Measurements from ENCODE around the gene TIPRL. TPM values are rescaled to one million over a fixed set of nuclear protein-coding genes. Genes with fewer than 3 reads are reported as not detected.
A peak's percentile ranks its signal among the peaks of the same experiment; 100 is the strongest.

TIPRL gene
- total and polyA plus RNA-seq, 2 of the 8 experiments (the other 6 are each of a cell fraction or from before 2014, with no cell fraction given): 8.1 to 27.4 TPM

- Histone ChIP-seq H3K79me1 (ENCODE audit: low read depth, low read length) (no peaks in the 10 kb centered on the region), H2BK20ac (ENCODE audit: low read length) (no peak overlapping the region), H4K5ac (ENCODE audit: insufficient read length, low read depth, low read length) (no peak overlapping the region), H3K14ac (ENCODE audit: insufficient read length) (no peak overlapping the region), H3K9ac (replicated peaks in 1 of 4; ENCODE audit: extremely low read depth in 1 of 4, low read depth in 3 of 4, low read length in 3 of 4) (no peak overlapping the region), H3K23me2 (ENCODE audit: low read depth, low read length) (no peaks in the 10 kb centered on the region), H2AFZ (ENCODE audit: low read length) (no peak overlapping the region), H2BK15ac (ENCODE audit: low read length) (no peak overlapping the region), H3K56ac (replicated peaks; ENCODE audit: insufficient read length, low read depth, low read length) (no peak overlapping the region), H3K23ac (ENCODE audit: insufficient read length) (no peak overlapping the region), H3K9me3 (ENCODE audit: insufficient read depth in 2 of 2, low read depth in 1 of 2, low read length in 1 of 2) (no peaks in the 10 kb centered on the region), H3K18ac (ENCODE audit: extremely low read depth, low read length) (no peak overlapping the region), H3K27ac (ENCODE audit: low read depth, low read length) (no peak overlapping the region), H4K91ac (replicated peaks; ENCODE audit: insufficient read length, low read length) (no peak overlapping the region), H2AK5ac (ENCODE audit: low read depth, low read length) (no peak overlapping the region), H3K79me2 (ENCODE audit: control insufficient read depth in 1 of 2, insufficient read depth in 2 of 2, low read length in 2 of 2) (no peaks in the 10 kb centered on the region), H3K36me3 (ENCODE audit: control insufficient read depth in 2 of 4, insufficient read depth in 4 of 4, low read length in 3 of 4) (peaks cover 0 to 22% (median 5%) of the 10 kb centered on the region in 4 experiments; a peak in 5 of 8 replicates), H2BK12ac (ENCODE audit: low read depth, low read length) (no peak overlapping the region), H3K4me1 (replicated peaks in 1 of 4; ENCODE audit: control insufficient read depth in 3 of 4, insufficient read depth in 4 of 4, low read length in 3 of 4) (0 out of 7 replicates have a peak, but pooled peaks cover 0 to 3% (median 0%) of the 10 kb centered on the region in 4 experiments), H2BK5ac (ENCODE audit: low read depth, low read length) (no peak overlapping the region), H3K4me3 (ENCODE audit: extremely low read depth in 1 of 4, insufficient read depth in 2 of 4, low read depth in 3 of 4, low read length in 4 of 4) (no peak overlapping the region), H3K4me2 (ENCODE audit: insufficient read depth in 1 of 2, low read depth in 2 of 2, low read length in 2 of 2) (no peak overlapping the region), H4K20me1 (replicated peaks in 1 of 2; ENCODE audit: control insufficient read depth in 1 of 2, insufficient read depth in 2 of 2, low read length in 2 of 2) (no peaks in the 10 kb centered on the region), H4K8ac (ENCODE audit: extremely low read depth, insufficient read depth, low read length) (no peak overlapping the region), H3K4ac (replicated peaks; ENCODE audit: insufficient read length, low read depth, low read length) (no peak overlapping the region), H2BK120ac (replicated peaks; ENCODE audit: low read depth, low read length) (no peak overlapping the region), H3K27me3 (replicated peaks in 1 of 4; ENCODE audit: control insufficient read depth in 3 of 4, extremely low read depth in 1 of 4, insufficient read depth in 3 of 4, low read length in 3 of 4) (no peaks in the 10 kb centered on the region)
- FAIRE-seq: no peak
- DNase-seq (ENCODE audit: low read depth in 1 of 2, low spot score in 2 of 2): no peak
- POLR2A ChIA-PET (ENCODE audit: partially characterized antibody): no interaction called here
- WGBS, 2 experiments (ENCODE audit: extremely low coverage in 1 of 2, insufficient coverage in 1 of 2, insufficient read length in 1 of 2, insufficient replicate concordance in 2 of 2, low coverage in 1 of 2, low lambda C conversion rate in 2 of 2, missing lambda C conversion rate in 1 of 2): 89% methylated on average over 4 of the region's 4 CpGs; no CpG with 5 or more reads in 1 of the 2 experiments
- CTCF ChIA-PET (ENCODE audit: partially characterized antibody): interaction anchor here (0.6 to 1.7 kb wide), 3 partner anchors 38 to 113 kb away, joined by 3 to 4 read pairs (median 3); no protein-coding TSS in a partner anchor
- TF ChIP-seq, protein P1, sequence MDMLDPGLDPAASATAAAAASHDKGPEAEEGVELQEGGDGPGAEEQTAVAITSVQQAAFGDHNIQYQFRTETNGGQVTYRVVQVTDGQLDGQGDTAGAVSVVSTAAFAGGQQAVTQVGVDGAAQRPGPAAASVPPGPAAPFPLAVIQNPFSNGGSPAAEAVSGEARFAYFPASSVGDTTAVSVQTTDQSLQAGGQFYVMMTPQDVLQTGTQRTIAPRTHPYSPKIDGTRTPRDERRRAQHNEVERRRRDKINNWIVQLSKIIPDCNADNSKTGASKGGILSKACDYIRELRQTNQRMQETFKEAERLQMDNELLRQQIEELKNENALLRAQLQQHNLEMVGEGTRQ (IDR thresholded peaks at IDR 0.05; ENCODE audit: low read length): no peak
- TF ChIP-seq KDM1A (IDR thresholded peaks at IDR 0.05; ENCODE audit: borderline replicate concordance, low read length) (peak; percentile 85), TAF1 (IDR thresholded peaks at IDR 0.05; ENCODE audit: low read depth, low read length) (no peak), TEAD4 (IDR thresholded peaks at IDR 0.05; ENCODE audit: low read depth, low read length) (peak; percentile 70), SRF (IDR thresholded peaks at IDR 0.05; ENCODE audit: low read depth, low read length) (no peak), CTBP2 (IDR thresholded peaks at IDR 0.05; ENCODE audit: borderline replicate concordance, insufficient read depth, insufficient read length, low read length) (no peak), RNF2 (IDR thresholded peaks at IDR 0.05; ENCODE audit: borderline replicate concordance, low read depth, low read length, missing control alignments, poor library complexity, severe bottlenecking) (no peak), EGR1 (IDR thresholded peaks at IDR 0.05; ENCODE audit: borderline replicate concordance, low read depth, low read length) (no peak)
Measured at GRCh38 chr1:168195199-168196135, 16.7 kb downstream of the TIPRL start.
